Keratinocyte (primary cell): ENCODE measurements around the gene GPATCH2. TPM values are rescaled to one million over a fixed set of nuclear protein-coding genes. Genes with fewer than 3 reads are reported as not detected.

Experiments used
- DNase-seq: peaks from one replicate; pipeline ENCODE4 v3.0.0-alpha.2; 2011; ENCODE audit warnings: low read depth, missing footprints, low spot score
- FAIRE-seq: peaks from 2 replicates; lab custom pipeline; 2011; peaks lifted over from hg19 to GRCh38; lab: Jason Lieb, UNC
- H2AFZ ChIP-seq: 2 replicates; pipeline ENCODE4 v1.6.0; 2012; ENCODE audit warnings: low read length, control low read depth, inconsistent platforms; ENCODE audit not compliant: control insufficient read depth
- H3K27ac ChIP-seq: 2 replicates; pipeline ENCODE4 v1.5.1; 2011; ENCODE audit warnings: low read length; ENCODE audit not compliant: control insufficient read depth, insufficient read depth
- H3K27me3 ChIP-seq: 3 replicates; pipeline ENCODE4 v1.6.0; 2011; ENCODE audit warnings: low read length; ENCODE audit not compliant: control insufficient read depth, insufficient read depth; ENCODE audit errors: extremely low read depth
- H3K36me3 ChIP-seq, 2 experiments: 2 replicates in 1 of 2; 3 replicates in 1 of 2; pipeline ENCODE4 v1.5.1; 2011; ENCODE audit warnings: low read length in 2 of 2, mild to moderate bottlenecking in 1 of 2; ENCODE audit not compliant: control insufficient read depth in 2 of 2, insufficient read depth in 2 of 2; ENCODE audit errors: extremely low read depth in 1 of 2
- H3K4me1 ChIP-seq: 3 replicates; pipeline ENCODE4 v1.5.1; 2011; ENCODE audit warnings: low read length; ENCODE audit not compliant: control insufficient read depth, insufficient read depth; ENCODE audit errors: extremely low read depth
- H3K4me2 ChIP-seq: 3 replicates; pipeline ENCODE4 v1.6.0; 2011; ENCODE audit warnings: low read depth, low read length; ENCODE audit not compliant: control insufficient read depth, insufficient read depth; ENCODE audit errors: extremely low read depth
- H3K4me3 ChIP-seq, 3 experiments: fragments of 200-600 bp in 1 of 3; sonication (generic) in 1 of 3; 2 replicates in 2 of 3; 3 replicates in 1 of 3; pipeline ENCODE4 v1.5.1; 2011 to 2016; ENCODE audit warnings: low read length in 3 of 3, mild to moderate bottlenecking in 3 of 3, control low read depth in 2 of 3, inconsistent platforms in 1 of 3, low read depth in 1 of 3, mixed read lengths in 1 of 3, mixed run types in 1 of 3, moderate library complexity in 1 of 3; ENCODE audit not compliant: control insufficient read depth in 2 of 3, insufficient read depth in 2 of 3; ENCODE audit errors: extremely low read depth in 1 of 3
- H3K79me2 ChIP-seq: 2 replicates; pipeline ENCODE4 v1.6.0; 2012; ENCODE audit warnings: low read length; ENCODE audit not compliant: control insufficient read depth, insufficient read depth
- H3K9ac ChIP-seq: 3 replicates; pipeline ENCODE4 v1.6.0; 2011; ENCODE audit warnings: low read length; ENCODE audit not compliant: control insufficient read depth, insufficient read depth; ENCODE audit errors: extremely low read depth
- H3K9me1 ChIP-seq: 3 replicates; pipeline ENCODE4 v1.6.0; 2011; ENCODE audit warnings: low read length; ENCODE audit not compliant: control insufficient read depth, insufficient read depth; ENCODE audit errors: extremely low read depth
- H3K9me3 ChIP-seq: 2 replicates; pipeline ENCODE4 v1.5.1; 2012; ENCODE audit warnings: low read depth, low read length; ENCODE audit not compliant: control insufficient read depth
- H4K20me1 ChIP-seq: 3 replicates; pipeline ENCODE4 v1.6.0; 2011; ENCODE audit warnings: low read length; ENCODE audit not compliant: control insufficient read depth, insufficient read depth; ENCODE audit errors: extremely low read depth
- CTCF ChIP-seq, 3 experiments: IDR thresholded peaks in 1 of 3; conservative IDR thresholded peaks in 1 of 3; optimal IDR thresholded peaks in 1 of 3; 2 replicates in 2 of 3; 3 replicates in 1 of 3; pipeline versions ENCODE3 to v1.5.1; 2011; ENCODE audit warnings: low read length in 3 of 3, mild to moderate bottlenecking in 3 of 3, moderate library complexity in 2 of 3, control low read depth in 1 of 3, inconsistent platforms in 1 of 3; ENCODE audit not compliant: insufficient read depth in 2 of 3; ENCODE audit errors: extremely low read depth in 1 of 3
- EZH2 ChIP-seq: IDR thresholded peaks from one replicate; pipeline ENCODE4 v1.6.1; 2012; ENCODE audit warnings: inconsistent platforms, mild to moderate bottlenecking, low read length, moderate library complexity
- dilution Hi-C: fragments of 300-500 bp; cut with MboI; formaldehyde crosslinking; loops from one replicate; pipeline ENCODE4 v1.7.0; 2020; ENCODE audit warnings: low sequenced_read_pairs; ENCODE audit not compliant: extremely low pct_ligation_motif_present
- polyA plus RNA-seq, 5 experiments: library from polyadenylated mRNA; depleted of rRNA in 3 of 5; stranded (reverse) in 3 of 5; stranded (forward) in 1 of 5; unstranded in 1 of 5; fragments of >200 nt; gene quantifications; 1 replicate in 1 of 5; 2 replicates in 3 of 5; 3 replicates in 1 of 5; pipeline versions ENCODE4 v1.2.1 to v1.2.3, GENCODE V29; 2011 to 2012; ENCODE audit warnings: missing spikeins in 2 of 5, low read depth in 1 of 5, low replicate concordance in 1 of 5

GPATCH2 gene
- polyA plus RNA-seq, 1 donor (not counting 4 experiments of a cell fraction or from before 2014, with no cell fraction given) = 15.7 TPM

- no peak overlapping the region for H2AFZ ChIP-seq
- H3K27me3 ChIP-seq = no peaks in the 10 kb centered on the region
- no peak for FAIRE-seq
- no peak for DNase-seq
- H3K79me2 ChIP-seq = peaks cover 2% of the 10 kb centered on the region
- H3K36me3 ChIP-seq = peaks cover 0 to 1% of the 10 kb centered on the region in 2 experiments
- no peaks in the 10 kb centered on the region for H3K9me1 ChIP-seq
- no peak overlapping the region for H3K27ac ChIP-seq
- H4K20me1 ChIP-seq = no peaks in the 10 kb centered on the region
- H3K4me3 ChIP-seq = no peak overlapping the region
- peaks cover 20% of the 10 kb centered on the region for H3K4me1 ChIP-seq
- no peaks in the 10 kb centered on the region for H3K9me3 ChIP-seq
- H3K9ac ChIP-seq = no peak overlapping the region
- TF ChIP-seq EZH2 (no peak), CTCF (optimal IDR thresholded peaks at IDR 0.05 in 1 of 3, IDR thresholded peaks at IDR 0.05 in 1 of 3, conservative IDR thresholded peaks at IDR 0.05 in 1 of 3; ENCODE audit: extremely low read depth in 1 of 3, insufficient read depth in 2 of 3, low read length in 3 of 3) (no peak)
- dilution Hi-C loops = no loop called here
- no peak overlapping the region for H3K4me2 ChIP-seq
These were observed 108.6 kb downstream of the GPATCH2 start for GRCh38 chr1:217522277-217522676.

- no peak overlapping the region for H3K4me3 ChIP-seq
- dilution Hi-C loops = no loop called here
- H4K20me1 ChIP-seq = no peaks in the 10 kb centered on the region
- TF ChIP-seq CTCF (optimal IDR thresholded peaks at IDR 0.05 in 1 of 3, IDR thresholded peaks at IDR 0.05 in 1 of 3, conservative IDR thresholded peaks at IDR 0.05 in 1 of 3; ENCODE audit: extremely low read depth in 1 of 3, insufficient read depth in 2 of 3, low read length in 3 of 3) (no peak), EZH2 (no peak)
- no peaks in the 10 kb centered on the region for H3K9me3 ChIP-seq
- H3K9ac ChIP-seq = no peak overlapping the region
- FAIRE-seq (no peak), DNase-seq (no peak)
- peaks cover 0 to 1% of the 10 kb centered on the region in 2 experiments for H3K36me3 ChIP-seq
- H2AFZ ChIP-seq = no peak overlapping the region
- peaks cover 10% of the 10 kb centered on the region for H3K4me1 ChIP-seq
- H3K79me2 ChIP-seq = peaks cover 2% of the 10 kb centered on the region
- H3K9me1 ChIP-seq = no peaks in the 10 kb centered on the region
- H3K27ac ChIP-seq = no peak overlapping the region
- H3K27me3 ChIP-seq = no peaks in the 10 kb centered on the region
- no peak overlapping the region for H3K4me2 ChIP-seq
These were observed 109.6 kb downstream of the GPATCH2 start for GRCh38 chr1:217521317-217521716.
